Measurements from ENCODE around the gene AGAP1. TPM values are rescaled to one million over a fixed set of nuclear protein-coding genes. Genes with fewer than 3 reads are reported as not detected.

Gene AGAP1
- total RNA-seq, 1 donor from 2014 or later: 47.2 TPM

DNA sequence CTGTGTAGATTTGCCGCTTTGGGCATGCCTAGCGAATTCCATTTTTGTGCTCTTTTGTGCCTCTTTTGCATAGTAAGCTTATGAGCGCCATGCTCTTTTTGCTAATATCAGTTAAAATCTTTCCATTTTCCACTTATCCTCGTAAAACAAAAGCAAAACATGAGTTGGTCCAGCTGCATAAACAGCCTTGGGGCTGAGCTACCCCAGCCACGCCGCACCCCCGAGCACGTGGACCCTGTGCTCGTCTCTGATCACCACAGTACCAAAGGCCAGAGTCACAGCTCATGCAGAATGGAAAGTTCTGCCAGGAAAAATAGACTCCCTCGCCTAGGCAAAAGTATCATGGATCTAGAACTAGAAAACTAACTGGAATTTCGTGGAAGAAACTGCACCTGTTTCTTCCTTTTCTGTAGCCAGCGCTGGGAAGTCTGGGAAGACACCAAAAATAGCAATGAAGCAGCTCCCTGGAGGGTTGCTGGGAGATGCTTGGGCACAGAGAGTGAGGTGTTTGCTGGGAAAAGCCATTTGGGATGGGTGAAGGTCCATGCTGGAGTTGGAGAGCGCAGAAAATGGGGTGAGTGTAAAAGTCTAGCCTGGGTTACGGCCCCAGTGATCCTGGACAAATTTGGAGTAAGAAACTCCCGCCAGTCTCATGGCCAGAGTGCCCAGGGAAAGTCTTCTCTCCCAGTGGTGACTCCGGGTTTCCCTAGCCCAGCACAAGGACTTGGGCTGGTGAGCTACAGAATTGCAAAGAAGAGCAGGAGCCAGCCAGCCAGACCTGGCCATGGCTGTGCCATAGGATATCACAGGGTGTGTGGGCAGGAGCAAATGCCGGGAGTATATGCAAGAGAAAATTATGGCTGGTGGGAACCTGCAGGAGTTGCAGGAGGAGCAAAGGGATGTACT, 456.0 kb downstream of the AGAP1 start:
- Mint-ChIP-seq H3K36me3 (ENCODE audit: insufficient read depth) (no peaks in the 10 kb centered on the region), H3K4me3 (ENCODE audit: low read depth) (no peak overlapping the region), H3K27me3 (no peaks in the 10 kb centered on the region), H3K9me3 (ENCODE audit: low read depth) (no peaks in the 10 kb centered on the region), H3K4me1 (ENCODE audit: low read depth) (no peaks in the 10 kb centered on the region), H3K27ac (no peak overlapping the region)
- DNase-seq (ENCODE audit: low spot score, unreplicated experiment): no peak
- TF ChIP-seq, protein P1, sequence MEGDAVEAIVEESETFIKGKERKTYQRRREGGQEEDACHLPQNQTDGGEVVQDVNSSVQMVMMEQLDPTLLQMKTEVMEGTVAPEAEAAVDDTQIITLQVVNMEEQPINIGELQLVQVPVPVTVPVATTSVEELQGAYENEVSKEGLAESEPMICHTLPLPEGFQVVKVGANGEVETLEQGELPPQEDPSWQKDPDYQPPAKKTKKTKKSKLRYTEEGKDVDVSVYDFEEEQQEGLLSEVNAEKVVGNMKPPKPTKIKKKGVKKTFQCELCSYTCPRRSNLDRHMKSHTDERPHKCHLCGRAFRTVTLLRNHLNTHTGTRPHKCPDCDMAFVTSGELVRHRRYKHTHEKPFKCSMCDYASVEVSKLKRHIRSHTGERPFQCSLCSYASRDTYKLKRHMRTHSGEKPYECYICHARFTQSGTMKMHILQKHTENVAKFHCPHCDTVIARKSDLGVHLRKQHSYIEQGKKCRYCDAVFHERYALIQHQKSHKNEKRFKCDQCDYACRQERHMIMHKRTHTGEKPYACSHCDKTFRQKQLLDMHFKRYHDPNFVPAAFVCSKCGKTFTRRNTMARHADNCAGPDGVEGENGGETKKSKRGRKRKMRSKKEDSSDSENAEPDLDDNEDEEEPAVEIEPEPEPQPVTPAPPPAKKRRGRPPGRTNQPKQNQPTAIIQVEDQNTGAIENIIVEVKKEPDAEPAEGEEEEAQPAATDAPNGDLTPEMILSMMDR (IDR thresholded peaks at IDR 0.05; ENCODE audit: unreplicated experiment): no peak

GRCh38 chr2:235950473-235950809, 456.6 kb downstream of the AGAP1 start:
- Mint-ChIP-seq H3K27ac (no peak overlapping the region), H3K4me3 (ENCODE audit: low read depth) (no peak overlapping the region), H3K36me3 (ENCODE audit: insufficient read depth) (no peaks in the 10 kb centered on the region), H3K27me3 (no peaks in the 10 kb centered on the region), H3K9me3 (ENCODE audit: low read depth) (no peaks in the 10 kb centered on the region), H3K4me1 (ENCODE audit: low read depth) (no peaks in the 10 kb centered on the region)
- no peak for DNase-seq (ENCODE audit: low spot score, unreplicated experiment)
- TF ChIP-seq, protein P1 (IDR thresholded peaks at IDR 0.05; ENCODE audit: unreplicated experiment): no peak

DNA sequence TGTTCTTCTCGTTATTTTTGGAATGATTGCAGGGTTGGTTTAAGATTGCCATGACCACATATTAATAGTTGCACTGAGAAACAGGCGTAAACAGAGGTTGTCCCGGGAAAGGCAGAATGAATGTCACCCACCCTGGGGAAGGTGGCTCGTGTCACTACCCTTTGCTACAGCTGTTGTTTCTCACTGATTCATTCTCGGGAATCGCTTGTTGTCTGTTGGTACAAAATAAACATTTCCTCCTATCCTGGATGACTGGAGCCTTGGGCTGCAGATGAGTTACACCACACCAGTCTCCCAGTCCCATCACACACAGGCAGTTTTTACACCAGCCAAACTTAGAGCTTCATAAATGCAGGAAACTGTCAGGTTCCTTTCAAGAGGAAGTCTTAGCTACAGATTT, 457.6 kb downstream of the AGAP1 start:
- no peaks in the 10 kb centered on the region for H3K36me3 Mint-ChIP-seq (ENCODE audit: insufficient read depth)
- H3K9me3 Mint-ChIP-seq (ENCODE audit: low read depth): no peaks in the 10 kb centered on the region
- DNase-seq (ENCODE audit: low spot score, unreplicated experiment): no peak
- TF ChIP-seq, protein P1 (IDR thresholded peaks at IDR 0.05; ENCODE audit: unreplicated experiment): no peak
- no peaks in the 10 kb centered on the region for H3K27me3 Mint-ChIP-seq
- H3K4me1 Mint-ChIP-seq (ENCODE audit: low read depth): no peaks in the 10 kb centered on the region
- no peak overlapping the region for H3K27ac Mint-ChIP-seq
- no peak overlapping the region for H3K4me3 Mint-ChIP-seq (ENCODE audit: low read depth)

GRCh38 chr2:235951982-235952381, 458.1 kb downstream of the AGAP1 start:
- Mint-ChIP-seq H3K27ac (no peak overlapping the region), H3K4me3 (ENCODE audit: low read depth) (no peak overlapping the region), H3K36me3 (ENCODE audit: insufficient read depth) (no peaks in the 10 kb centered on the region), H3K27me3 (no peaks in the 10 kb centered on the region), H3K9me3 (ENCODE audit: low read depth) (no peaks in the 10 kb centered on the region), H3K4me1 (ENCODE audit: low read depth) (no peaks in the 10 kb centered on the region)
- TF ChIP-seq, protein P1 (IDR thresholded peaks at IDR 0.05; ENCODE audit: unreplicated experiment): no peak
- DNase-seq (ENCODE audit: low spot score, unreplicated experiment): no peak

DNA sequence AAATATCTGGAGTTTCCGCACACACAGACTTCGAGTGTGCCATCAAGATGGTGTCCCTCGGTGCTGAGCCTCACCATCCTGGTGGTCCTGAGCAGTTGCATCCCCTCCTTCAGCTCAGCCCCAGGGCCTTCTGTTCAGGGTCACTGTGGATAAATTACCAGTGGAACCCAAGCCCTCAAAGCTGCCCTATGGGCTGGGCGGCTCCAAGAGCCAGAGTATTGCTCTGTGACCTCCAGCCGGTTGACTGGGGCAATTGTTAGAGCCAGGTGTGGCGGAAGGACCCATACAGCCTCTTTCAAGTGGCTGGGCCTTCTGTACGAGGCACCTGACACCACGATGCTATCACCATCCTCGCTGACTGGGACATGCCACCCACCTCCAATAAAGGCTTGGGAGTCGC, 458.9 kb downstream of the AGAP1 start:
- no peaks in the 10 kb centered on the region for H3K27me3 Mint-ChIP-seq
- TF ChIP-seq, protein P1 (IDR thresholded peaks at IDR 0.05; ENCODE audit: unreplicated experiment): no peak
- H3K27ac Mint-ChIP-seq: no peak overlapping the region
- H3K9me3 Mint-ChIP-seq (ENCODE audit: low read depth): no peaks in the 10 kb centered on the region
- no peak for DNase-seq (ENCODE audit: low spot score, unreplicated experiment)
- H3K36me3 Mint-ChIP-seq (ENCODE audit: insufficient read depth): no peaks in the 10 kb centered on the region
- no peak overlapping the region for H3K4me3 Mint-ChIP-seq (ENCODE audit: low read depth)
- no peaks in the 10 kb centered on the region for H3K4me1 Mint-ChIP-seq (ENCODE audit: low read depth)

All from progenitor cell of endocrine pancreas (in vitro differentiated cells).